Fibroblast of lung (primary cell): ENCODE data around the gene NOP9. TPM values are rescaled to one million over a fixed set of nuclear protein-coding genes. Genes with fewer than 3 reads are reported as not detected.

ENCODE experiments used
- DNase-seq, 2 donors: peaks; one replicate each; pipeline versions ENCODE4 v3.0.0 to v3.0.0-alpha.2; 2010; ENCODE audit warnings: low read depth in 2 of 2
- H2AFZ ChIP-seq: 2 replicates; pipeline ENCODE4 v1.5.1; 2012; ENCODE audit warnings: low read length, control low read depth, inconsistent platforms
- H3K27ac ChIP-seq: 2 replicates; pipeline ENCODE4 v1.5.1; 2011; ENCODE audit warnings: low read length, control low read depth; ENCODE audit not compliant: insufficient read depth
- H3K27me3 ChIP-seq: 2 replicates; pipeline ENCODE4 v1.5.1; 2011; ENCODE audit warnings: mild to moderate bottlenecking, low read length; ENCODE audit not compliant: control insufficient read depth, insufficient read depth
- H3K36me3 ChIP-seq: 2 replicates; pipeline ENCODE4 v1.5.1; 2011; ENCODE audit warnings: low read length; ENCODE audit not compliant: control insufficient read depth, insufficient read depth
- H3K4me1 ChIP-seq: 2 replicates; pipeline ENCODE4 v1.5.1; 2011; ENCODE audit warnings: low read length; ENCODE audit not compliant: control insufficient read depth, insufficient read depth; ENCODE audit errors: extremely low read depth
- H3K4me2 ChIP-seq: 2 replicates; pipeline ENCODE4 v1.5.1; 2011; ENCODE audit warnings: low read length, control low read depth; ENCODE audit not compliant: insufficient read depth; ENCODE audit errors: extremely low read depth
- H3K4me3 ChIP-seq, 4 experiments: fragments of 200-600 bp in 1 of 4; sonication (generic) in 1 of 4; replicated peaks in 1 of 4; 2 replicates each; pipeline ENCODE4 v1.5.1; 2011 to 2016; ENCODE audit warnings: low read length in 4 of 4, low read depth in 3 of 4, mild to moderate bottlenecking in 3 of 4, control low read depth in 2 of 4, inconsistent platforms in 1 of 4, mixed read lengths in 1 of 4; ENCODE audit not compliant: insufficient read depth in 1 of 4; ENCODE audit errors: control extremely low read depth in 1 of 4
- H3K79me2 ChIP-seq: 2 replicates; pipeline ENCODE4 v1.5.1; 2012; ENCODE audit warnings: mild to moderate bottlenecking, low read length, inconsistent platforms; ENCODE audit not compliant: control insufficient read depth, insufficient read depth
- H3K9ac ChIP-seq: 2 replicates; pipeline ENCODE4 v1.5.1; 2011; ENCODE audit warnings: mild to moderate bottlenecking, low read length, control low read depth; ENCODE audit not compliant: insufficient read depth
- H3K9me3 ChIP-seq: 2 replicates; pipeline ENCODE4 v1.5.1; 2012; ENCODE audit warnings: low read depth, low read length; ENCODE audit not compliant: control insufficient read depth, insufficient read depth
- H4K20me1 ChIP-seq: 2 replicates; pipeline ENCODE4 v1.5.1; 2011; ENCODE audit warnings: low read length; ENCODE audit not compliant: control insufficient read depth, insufficient read depth; ENCODE audit errors: extremely low read depth
- CTCF ChIP-seq, 2 donors: IDR thresholded peaks in 1 of 2; conservative IDR thresholded peaks in 1 of 2; 1 replicate in 1 of 2; 2 replicates in 1 of 2; pipeline ENCODE4 v1.5.1; 2011 to 2012; ENCODE audit warnings: low read length in 2 of 2, control low read depth in 1 of 2, inconsistent platforms in 1 of 2, low read depth in 1 of 2, mild to moderate bottlenecking in 1 of 2
- EZH2 ChIP-seq: IDR thresholded peaks from 2 replicates; pipeline ENCODE4 v1.5.1; 2012; ENCODE audit warnings: low read length, control low read depth, mild to moderate bottlenecking; ENCODE audit errors: missing control alignments
- polyA plus RNA-seq, 2 donors: library from polyadenylated mRNA; depleted of rRNA in 1 of 2; stranded (reverse) in 1 of 2; unstranded in 1 of 2; fragments of >200 nt; gene quantifications; 2 replicates each; pipeline ENCODE4 v1.2.1, GENCODE V29; 2011 to 2012; ENCODE audit warnings: missing spikeins in 1 of 2
- total RNA-seq: library from RNA; depleted of rRNA; stranded (reverse); fragments of >200 nt; gene quantifications from 2 replicates; pipeline ENCODE4 v1.2.1, GENCODE V29; 2014

The NOP9 gene
- total and polyA plus RNA-seq, 2 donors (not counting 1 experiment from before 2014, with no cell fraction given): 8.0 to 16.2 TPM

GRCh38 chr14:24317141-24317928 is 17.7 kb downstream of the NOP9 start:
- Histone ChIP-seq H4K20me1 (no peaks in the 10 kb centered on the region), H3K4me2 (no peak overlapping the region), H3K79me2 (no peaks in the 10 kb centered on the region), H3K9me3 (no peaks in the 10 kb centered on the region), H3K27ac (no peak overlapping the region), H3K36me3 (no peaks in the 10 kb centered on the region), H2AFZ (no peak overlapping the region), H3K27me3 (peaks cover 18% of the 10 kb centered on the region), H3K9ac (no peak overlapping the region), H3K4me3 (no peak overlapping the region), H3K4me1 (peaks cover 7% of the 10 kb centered on the region)
- no peak for TF ChIP-seq CTCF (conservative IDR thresholded peaks at IDR 0.05 in 1 of 2, IDR thresholded peaks at IDR 0.05 in 1 of 2; ENCODE audit: low read depth in 1 of 2, low read length in 2 of 2)
- no peak for TF ChIP-seq EZH2
- peak in 1 of 2 donors; percentile 23 for DNase-seq

GRCh38 chr14:24321212-24321975 is 21.7 kb downstream of the NOP9 start:
- Histone ChIP-seq H2AFZ (no peak overlapping the region), H3K27ac (no peak overlapping the region), H3K9ac (no peak overlapping the region), H4K20me1 (no peaks in the 10 kb centered on the region), H3K4me3 (no peak overlapping the region), H3K27me3 (peaks cover 25% of the 10 kb centered on the region), H3K36me3 (no peaks in the 10 kb centered on the region), H3K4me2 (no peak overlapping the region), H3K9me3 (no peaks in the 10 kb centered on the region), H3K4me1 (peaks cover 4% of the 10 kb centered on the region), H3K79me2 (no peaks in the 10 kb centered on the region)
- DNase-seq: no peak
- no peak for TF ChIP-seq EZH2
- no peak for TF ChIP-seq CTCF (conservative IDR thresholded peaks at IDR 0.05 in 1 of 2, IDR thresholded peaks at IDR 0.05 in 1 of 2; ENCODE audit: low read depth in 1 of 2, low read length in 2 of 2)

GRCh38 chr14:24322672-24323071 is 23.0 kb downstream of the NOP9 start:
- no peak for DNase-seq
- Histone ChIP-seq H3K9me3 (no peaks in the 10 kb centered on the region), H2AFZ (no peak overlapping the region), H3K4me2 (no peak overlapping the region), H3K9ac (no peak overlapping the region), H3K79me2 (no peaks in the 10 kb centered on the region), H3K4me1 (no peaks in the 10 kb centered on the region), H3K4me3 (no peak overlapping the region), H3K27me3 (peaks cover 29% of the 10 kb centered on the region), H4K20me1 (no peaks in the 10 kb centered on the region), H3K36me3 (no peaks in the 10 kb centered on the region), H3K27ac (no peak overlapping the region)
- TF ChIP-seq EZH2: no peak
- no peak for TF ChIP-seq CTCF (conservative IDR thresholded peaks at IDR 0.05 in 1 of 2, IDR thresholded peaks at IDR 0.05 in 1 of 2; ENCODE audit: low read depth in 1 of 2, low read length in 2 of 2)
